Activated CD4-positive, alpha-beta T cell treated with anti-CD3 and anti-CD28 coated beads for 36 hours (primary cell): Measurements from ENCODE around the gene TMEM231. TPM values are rescaled to one million over a fixed set of nuclear protein-coding genes. Genes with fewer than 3 reads are reported as not detected.
"Not testable (repeated sequence)": the region's sequence is repeated elsewhere in the genome, so short reads cannot be mapped to it uniquely, and the experiment has no call there.

Source experiments
- ATAC-seq: fragments of 200-7000 bp; cut with Tn5 transposase; one replicate; pipeline ENCODE4 v1.10.0; 2021; ENCODE audit warnings: mild to moderate bottlenecking, moderate library complexity
- CTCF ChIA-PET: fragments of 350-600 bp; sonication (Branson Sonifier 250); formaldehyde crosslinking; loops from one replicate; lab custom pipeline; 2021; ENCODE audit warnings: antibody characterized with exemption; lab: Charles Lee
- POLR2A ChIA-PET: fragments of 350-600 bp; sonication (Branson Sonifier 250); formaldehyde crosslinking; loops from one replicate; lab custom pipeline; 2021; ENCODE audit warnings: antibody characterized with exemption, inconsistent platforms; lab: Charles Lee
- DNase-seq: peaks from one replicate; pipeline ENCODE4 v3.0.0-alpha.2; 2020
- H3K27ac Mint-ChIP-seq: one replicate; pipeline ENCODE4 v1.8.0; 2021; ENCODE audit warnings: mixed read lengths
- H3K27me3 Mint-ChIP-seq: one replicate; pipeline ENCODE4 v1.8.0; 2021; ENCODE audit warnings: mixed read lengths
- H3K36me3 Mint-ChIP-seq: one replicate; pipeline ENCODE4 v1.8.0; 2021; ENCODE audit warnings: low read depth, mixed read lengths
- H3K4me1 Mint-ChIP-seq: one replicate; pipeline ENCODE4 v1.8.0; 2021; ENCODE audit warnings: mixed read lengths
- H3K4me3 Mint-ChIP-seq: one replicate; pipeline ENCODE4 v1.8.0; 2021; ENCODE audit warnings: mild to moderate bottlenecking, moderate library complexity, mixed read lengths
- H3K9me3 Mint-ChIP-seq: one replicate; pipeline ENCODE4 v1.8.0; 2021; ENCODE audit warnings: low read depth, mixed read lengths
- intact Hi-C, 2 experiments: fragments of 100-400 bp; cut with DNase I in 1 of 2; cut with micrococcal nuclease in 1 of 2; formaldehyde crosslinking; loops; one replicate each; pipeline versions ENCODE4 v1.14.2 to v1.15.1; 2022 to 2024; cut with DNase I, micrococcal nuclease
- total RNA-seq, 2 experiments: library from RNA; stranded (reverse); gene quantifications; one replicate each; pipeline ENCODE4 v1.2.3, GENCODE V29; 2021

TMEM231 gene, protein sequence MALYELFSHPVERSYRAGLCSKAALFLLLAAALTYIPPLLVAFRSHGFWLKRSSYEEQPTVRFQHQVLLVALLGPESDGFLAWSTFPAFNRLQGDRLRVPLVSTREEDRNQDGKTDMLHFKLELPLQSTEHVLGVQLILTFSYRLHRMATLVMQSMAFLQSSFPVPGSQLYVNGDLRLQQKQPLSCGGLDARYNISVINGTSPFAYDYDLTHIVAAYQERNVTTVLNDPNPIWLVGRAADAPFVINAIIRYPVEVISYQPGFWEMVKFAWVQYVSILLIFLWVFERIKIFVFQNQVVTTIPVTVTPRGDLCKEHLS
- total RNA-seq = 1 to 10 TPM; 3.6 to 4.1 TPM

DNA sequence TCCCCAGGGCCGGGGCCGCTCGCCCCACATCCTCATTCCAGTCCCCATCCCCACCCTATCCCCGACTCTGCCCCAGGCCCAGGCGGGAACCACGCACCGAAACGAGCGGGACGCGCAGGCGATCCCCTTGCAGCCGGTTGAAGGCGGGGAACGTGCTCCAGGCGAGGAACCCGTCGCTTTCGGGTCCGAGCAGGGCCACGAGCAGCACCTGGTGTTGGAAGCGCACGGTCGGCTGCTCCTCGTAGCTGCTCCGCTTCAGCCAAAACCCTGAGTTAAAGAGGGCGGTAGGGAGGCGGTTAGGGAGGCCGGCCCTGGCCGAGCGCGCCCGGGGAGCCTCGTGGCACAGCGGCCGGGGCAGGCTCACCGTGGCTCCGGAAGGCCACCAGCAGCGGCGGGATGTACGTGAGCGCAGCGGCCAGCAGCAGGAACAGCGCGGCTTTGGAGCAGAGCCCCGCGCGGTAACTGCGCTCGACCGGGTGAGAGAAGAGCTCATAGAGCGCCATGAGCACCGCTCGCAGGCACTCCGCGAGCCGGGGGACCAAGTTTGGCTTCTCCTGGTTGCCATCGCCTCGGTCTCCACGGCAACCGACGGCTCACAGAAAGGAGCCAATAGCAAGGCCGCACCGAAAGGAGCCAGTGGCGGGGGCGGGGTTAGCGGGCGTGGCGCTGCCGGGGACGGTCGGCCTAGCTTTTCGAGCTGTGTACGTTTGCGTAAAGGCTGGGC is at the start of gene TMEM231:
Gene TMEM231 (minus strand): TSS at position 546 of the 724 bp plus-strand sequence. CDS start 43 bp downstream, at position 503.
- H3K27ac Mint-ChIP-seq = peak within 1 kb of the TSS; percentile 71
- ATAC-seq = peak; percentile 98
- peaks cover 1% of the 10 kb centered on the region for H3K36me3 Mint-ChIP-seq
- H3K27me3 Mint-ChIP-seq = peaks cover 3% of the 10 kb centered on the region
- ChIA-PET CTCF (interaction anchor here (0.6 to 1.7 kb wide), 10 partner anchors 9 to 122 kb away, joined by 3 to 16 read pairs (median 4); partner anchors contain the start of genes GABARAPL2, KARS1 and TERF2IP), POLR2A (interaction anchor here (0.8 to 1.2 kb wide), 6 partner anchors 9 to 122 kb away, joined by 3 to 10 read pairs (median 3); partner anchors contain the start of genes KARS1 and TERF2IP)
- H3K4me1 Mint-ChIP-seq = peaks cover 7% of the 10 kb centered on the region
- intact Hi-C loops = loop anchor here (1.0 to 2.0 kb wide), 9 partner anchors 10 to 1635 kb away; partner anchors contain the start of genes ADAT1 (in 2 of the 2), GABARAPL2 (in 2 of the 2), TMEM170A (in 2 of the 2) and CFDP1 (in 1 of the 2)
- H3K4me3 Mint-ChIP-seq = peak within 1 kb of the TSS; percentile 79
- DNase-seq = peak; percentile 99
- no peaks in the 10 kb centered on the region for H3K9me3 Mint-ChIP-seq

DNA sequence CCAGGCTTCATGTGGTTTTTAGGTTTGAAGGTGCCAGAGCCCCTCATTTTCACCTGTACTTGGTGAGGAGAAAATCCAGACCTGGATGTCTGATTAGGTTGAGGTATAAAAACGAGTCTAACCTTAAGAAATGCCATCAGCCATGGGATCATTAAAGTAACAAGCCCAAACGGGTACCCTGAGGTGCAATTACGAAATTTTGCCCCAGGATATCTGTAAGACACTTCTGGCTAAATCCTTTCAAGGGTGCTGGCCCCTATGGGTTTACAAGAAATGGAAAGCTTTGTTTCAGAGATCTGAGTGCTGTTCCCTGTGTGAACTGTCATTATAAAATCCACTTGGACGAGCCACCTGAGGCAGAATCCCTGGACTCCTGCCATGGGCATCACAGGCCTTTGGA is 47.2 kb upstream of the TMEM231 start:
- peaks cover 9% of the 10 kb centered on the region for H3K9me3 Mint-ChIP-seq
- no peak overlapping the region for H3K4me3 Mint-ChIP-seq
- CTCF ChIA-PET = no interaction called here
- DNase-seq = no peak
- H3K4me1 Mint-ChIP-seq = peaks cover 6% of the 10 kb centered on the region
- no peaks in the 10 kb centered on the region for H3K27me3 Mint-ChIP-seq
- peaks cover 72% of the 10 kb centered on the region for H3K36me3 Mint-ChIP-seq
- ATAC-seq = no peak
- no peak overlapping the region for H3K27ac Mint-ChIP-seq
- POLR2A ChIA-PET = no interaction called here
- intact Hi-C loops = no loop called here

- no peak for DNase-seq
- ATAC-seq = no peak
- CTCF ChIA-PET = interaction anchor here (1.0 kb wide), 2 partner anchors 22 to 35 kb away, joined by 3 read pairs; no protein-coding TSS in a partner anchor
- H3K4me3 Mint-ChIP-seq = no peak overlapping the region
- POLR2A ChIA-PET = no interaction called here
- peaks cover 67% of the 10 kb centered on the region for H3K36me3 Mint-ChIP-seq
- peaks cover 10% of the 10 kb centered on the region for H3K4me1 Mint-ChIP-seq
- intact Hi-C loops = no loop called here
- no peak overlapping the region for H3K27ac Mint-ChIP-seq
- H3K27me3 Mint-ChIP-seq = no peaks in the 10 kb centered on the region
- peaks cover 9% of the 10 kb centered on the region for H3K9me3 Mint-ChIP-seq
Measured at GRCh38 chr16:75599452-75600277, 43.6 kb upstream of the TMEM231 start.

DNA sequence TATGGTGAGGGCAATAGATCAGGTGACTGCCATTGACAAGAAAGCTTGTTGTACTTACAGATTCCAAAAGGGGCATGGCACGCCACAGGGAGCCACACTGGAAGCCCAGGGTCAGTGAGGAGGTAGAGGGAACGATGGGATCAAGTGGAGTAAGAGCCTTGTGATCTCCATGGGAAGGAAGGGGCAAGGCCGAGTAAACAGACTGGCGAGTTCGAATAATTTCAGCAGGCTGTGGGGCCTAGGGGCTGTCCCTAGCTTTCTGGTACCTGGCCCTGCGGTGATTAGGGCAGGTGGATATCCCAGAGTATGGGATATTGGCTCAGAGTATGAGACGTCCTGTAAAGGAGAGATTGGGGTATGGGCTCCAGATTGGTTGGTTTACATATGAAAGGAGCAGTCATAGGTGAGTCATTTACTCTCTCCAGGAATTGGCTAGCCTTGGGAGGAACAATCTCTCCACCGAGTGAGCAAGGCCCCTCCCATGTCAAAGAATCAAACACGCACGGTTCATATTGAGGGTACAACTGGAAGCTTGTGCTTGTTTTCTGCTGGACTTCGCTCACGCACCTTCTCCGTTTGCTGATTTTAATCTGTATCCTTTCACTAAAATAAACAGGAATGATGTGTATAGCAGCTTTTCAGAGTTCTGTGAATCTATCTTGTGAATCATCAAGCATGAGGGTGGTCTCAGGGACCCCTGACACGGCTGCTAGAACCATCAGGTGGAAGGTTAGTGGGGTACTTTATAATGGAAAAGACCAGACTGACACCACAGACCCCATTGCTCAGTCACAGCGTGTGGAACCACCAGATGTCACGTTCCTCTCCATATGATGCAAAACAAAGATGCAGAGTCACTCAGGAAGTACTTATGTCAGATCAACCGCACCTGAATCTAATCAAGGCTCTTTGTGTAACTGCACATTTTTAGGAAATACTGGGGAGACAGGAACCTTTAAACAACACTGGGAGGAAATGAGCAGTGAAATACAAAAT is 38.1 kb upstream of the TMEM231 start:
- ChIA-PET CTCF (no interaction called here), POLR2A (no interaction called here)
- ATAC-seq (peak; percentile 83), DNase-seq (peak; percentile 42)
- no peaks in the 10 kb centered on the region for H3K27me3 Mint-ChIP-seq
- peaks cover 14% of the 10 kb centered on the region for H3K4me1 Mint-ChIP-seq
- peak overlapping the region; percentile 71 for H3K27ac Mint-ChIP-seq
- H3K36me3 Mint-ChIP-seq = peaks cover 28% of the 10 kb centered on the region
- no peak overlapping the region for H3K4me3 Mint-ChIP-seq
- intact Hi-C loops = loop anchor here (1.0 to 2.0 kb wide), 2 partner anchors 23 kb away; no protein-coding TSS in a partner anchor
- H3K9me3 Mint-ChIP-seq = no peaks in the 10 kb centered on the region

- ChIA-PET POLR2A (no interaction called here), CTCF (no interaction called here)
- Mint-ChIP-seq H3K36me3 (peaks cover 26% of the 10 kb centered on the region), H3K4me3 (no peak overlapping the region), H3K27me3 (no peaks in the 10 kb centered on the region), H3K9me3 (no peaks in the 10 kb centered on the region), H3K27ac (no peak overlapping the region), H3K4me1 (peaks cover 14% of the 10 kb centered on the region)
- intact Hi-C loops = no loop called here
- ATAC-seq (no peak), DNase-seq (no peak)
Measured at GRCh38 chr16:75593308-75593707, 37.3 kb upstream of the TMEM231 start.

- POLR2A ChIA-PET, H3K27ac Mint-ChIP-seq, ATAC-seq, CTCF ChIA-PET, H3K4me3 Mint-ChIP-seq, H3K9me3 Mint-ChIP-seq, intact Hi-C loops, DNase-seq, H3K27me3 Mint-ChIP-seq: not testable (repeated sequence)
- H3K36me3 Mint-ChIP-seq = peaks cover 14% of the 10 kb centered on the region
- peaks cover 14% of the 10 kb centered on the region for H3K4me1 Mint-ChIP-seq
Measured at GRCh38 chr16:75591927-75592326, 35.9 kb upstream of the TMEM231 start.

GRCh38 chr16:75590920-75591843 is 35.1 kb upstream of the TMEM231 start:
- H3K4me3 Mint-ChIP-seq = no peak overlapping the region

DNA sequence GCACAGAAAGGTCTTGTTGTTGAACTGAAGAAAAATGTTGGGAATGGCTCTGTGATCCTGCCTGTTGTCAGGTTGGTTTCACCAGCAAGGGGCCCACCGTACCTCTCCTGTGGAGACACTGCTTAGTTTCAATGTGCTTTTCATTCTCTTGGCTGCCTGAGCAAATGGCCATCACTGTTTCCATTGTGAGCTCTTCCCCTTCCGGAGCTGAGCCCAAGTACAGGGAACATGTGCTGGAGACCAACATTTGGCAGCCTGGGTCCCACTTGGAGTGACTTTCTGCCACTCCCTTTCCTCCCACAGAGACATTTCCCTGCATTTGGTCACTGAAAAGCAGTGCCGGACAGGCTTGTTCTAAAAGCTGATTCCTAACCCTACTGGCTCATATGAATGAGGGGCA is 33.3 kb upstream of the TMEM231 start:
- ChIA-PET POLR2A (interaction anchor here (0.6 kb wide), 1 partner anchor 10 kb away, joined by 3 read pairs; no protein-coding TSS in a partner anchor), CTCF (no interaction called here)
- Mint-ChIP-seq H3K4me1 (peaks cover 7% of the 10 kb centered on the region), H3K9me3 (no peaks in the 10 kb centered on the region), H3K36me3 (peaks cover 7% of the 10 kb centered on the region), H3K27ac (no peak overlapping the region), H3K4me3 (no peak overlapping the region), H3K27me3 (no peaks in the 10 kb centered on the region)
- ATAC-seq = no peak
- intact Hi-C loops = no loop called here
- no peak for DNase-seq

More at GRCh38 chr16:75590920-75591843, 35.1 kb upstream of the TMEM231 start:
- no peak for ATAC-seq
- CTCF ChIA-PET = interaction anchor here (0.6 to 0.7 kb wide), 2 partner anchors 88 to 289 kb away, joined by 3 read pairs; no protein-coding TSS in a partner anchor
- DNase-seq = no peak
- POLR2A ChIA-PET = interaction anchor here (0.6 kb wide), 1 partner anchor 331 kb away, joined by 3 read pairs; no protein-coding TSS in a partner anchor
- H3K9me3 Mint-ChIP-seq = no peaks in the 10 kb centered on the region
- intact Hi-C loops = no loop called here
- no peak overlapping the region for H3K27ac Mint-ChIP-seq
- no peaks in the 10 kb centered on the region for H3K27me3 Mint-ChIP-seq
- peaks cover 11% of the 10 kb centered on the region for H3K36me3 Mint-ChIP-seq
- H3K4me1 Mint-ChIP-seq = peaks cover 14% of the 10 kb centered on the region

GRCh38 chr16:75588716-75589115 is 32.7 kb upstream of the TMEM231 start:
- Mint-ChIP-seq H3K27ac (no peak overlapping the region), H3K36me3 (peaks cover under 1% of the 10 kb centered on the region), H3K4me3 (no peak overlapping the region), H3K27me3 (no peaks in the 10 kb centered on the region), H3K4me1 (peaks cover under 1% of the 10 kb centered on the region), H3K9me3 (no peaks in the 10 kb centered on the region)
- DNase-seq (no peak), ATAC-seq (no peak)
- ChIA-PET CTCF (interaction anchor here (1.5 kb wide), 1 partner anchor 27 kb away, joined by 3 read pairs; no protein-coding TSS in a partner anchor), POLR2A (no interaction called here)
- intact Hi-C loops = no loop called here
